Activated B cell treated with CpG ODN at 0.5 μM for 24 hours (primary cell): Measurements from ENCODE around the gene TRAF2. TPM values are rescaled to one million over a fixed set of nuclear protein-coding genes. Genes with fewer than 3 reads are reported as not detected.

Experiments used
- ATAC-seq: fragments of 200-7000 bp; cut with Tn5 transposase; one replicate; pipeline ENCODE4 v1.10.0; 2021; ENCODE audit warnings: low read depth, mild to moderate bottlenecking, moderate library complexity
- CTCF ChIA-PET: fragments of 350-600 bp; sonication (Branson Sonifier 250); formaldehyde crosslinking; loops from one replicate; lab custom pipeline; 2021; ENCODE audit warnings: antibody characterized with exemption; lab: Charles Lee
- POLR2A ChIA-PET: fragments of 350-600 bp; sonication (Branson Sonifier 250); formaldehyde crosslinking; loops from one replicate; lab custom pipeline; 2021; ENCODE audit warnings: antibody characterized with exemption; lab: Charles Lee
- DNase-seq: peaks from one replicate; pipeline ENCODE4 v3.0.0; 2022
- H3K27ac Mint-ChIP-seq: one replicate; pipeline ENCODE4 v1.8.0; 2020; ENCODE audit warnings: mixed read lengths
- H3K27me3 Mint-ChIP-seq: one replicate; pipeline ENCODE4 v1.8.0; 2021; ENCODE audit warnings: mixed read lengths
- H3K36me3 Mint-ChIP-seq: one replicate; pipeline ENCODE4 v1.8.0; 2021; ENCODE audit warnings: low read depth, mixed read lengths
- H3K4me1 Mint-ChIP-seq: one replicate; pipeline ENCODE4 v1.8.0; 2021; ENCODE audit warnings: mixed read lengths
- H3K4me3 Mint-ChIP-seq: one replicate; pipeline ENCODE4 v1.8.0; 2020; ENCODE audit warnings: mild to moderate bottlenecking, mixed read lengths
- H3K9me3 Mint-ChIP-seq: one replicate; pipeline ENCODE4 v1.8.0; 2020; ENCODE audit warnings: mixed read lengths
- CTCF ChIP-seq: fragments of 200-600 bp; IDR thresholded peaks from one replicate; pipeline ENCODE4 v1.8.0; 2022; ENCODE audit warnings: antibody characterized with exemption, mild to moderate bottlenecking
- intact Hi-C: fragments of 100-400 bp; cut with micrococcal nuclease; formaldehyde crosslinking; loops from one replicate; pipeline ENCODE4 v1.15.1; 2024
- total RNA-seq: library from RNA; stranded (reverse); gene quantifications from 2 replicates; pipeline ENCODE4 v1.2.3, GENCODE V29; 2022

Gene TRAF2
- total RNA-seq, 1 donor from 2014 or later = 58.2 TPM

DNA sequence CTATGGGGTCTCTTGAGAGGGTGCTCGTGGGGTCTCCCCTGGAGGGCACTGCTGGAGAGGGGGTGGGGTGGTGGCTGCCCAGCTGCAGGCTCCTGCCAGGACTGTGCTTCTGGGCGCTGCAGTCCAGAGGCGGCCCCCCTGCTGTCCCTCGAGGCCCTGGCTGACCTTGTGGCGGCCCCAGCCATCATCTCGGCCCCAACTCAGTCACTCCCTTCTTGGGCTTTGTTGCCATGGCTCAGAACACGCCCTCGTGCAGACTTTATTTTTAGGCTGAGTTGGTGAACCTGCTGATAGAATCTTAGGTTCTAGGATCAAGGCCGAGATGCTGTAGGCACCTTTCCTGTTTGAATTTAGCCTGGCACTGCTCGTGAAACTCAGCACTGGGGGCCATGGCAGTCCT, 35.4 kb downstream of the TRAF2 start:
- CTCF ChIA-PET = no interaction called here
- Mint-ChIP-seq H3K27ac (no peak overlapping the region), H3K36me3 (peaks cover 71% of the 10 kb centered on the region), H3K27me3 (no peaks in the 10 kb centered on the region), H3K4me1 (no peaks in the 10 kb centered on the region), H3K9me3 (no peaks in the 10 kb centered on the region), H3K4me3 (no peak overlapping the region)
- TF ChIP-seq CTCF = no peak
- DNase-seq (no peak), ATAC-seq (no peak)
- POLR2A ChIA-PET = interaction anchor here (0.6 to 1.2 kb wide), 2 partner anchors 12 to 14 kb away, joined by 3 read pairs; no protein-coding TSS in a partner anchor
- intact Hi-C loops = no loop called here

- no peaks in the 10 kb centered on the region for H3K4me1 Mint-ChIP-seq
- DNase-seq (no peak), ATAC-seq (no peak)
- ChIA-PET CTCF (interaction anchor here (0.6 kb wide), 1 partner anchor 130 kb away, joined by 3 read pairs; no protein-coding TSS in a partner anchor), POLR2A (no interaction called here)
- intact Hi-C loops = no loop called here
- H3K27me3 Mint-ChIP-seq = no peaks in the 10 kb centered on the region
- no peaks in the 10 kb centered on the region for H3K9me3 Mint-ChIP-seq
- no peak overlapping the region for H3K27ac Mint-ChIP-seq
- H3K4me3 Mint-ChIP-seq = no peak overlapping the region
- H3K36me3 Mint-ChIP-seq = peaks cover 69% of the 10 kb centered on the region
- no peak for TF ChIP-seq CTCF
Observed at GRCh38 chr9:136922540-136922939, 36.2 kb downstream of the TRAF2 start.

- Mint-ChIP-seq H3K4me3 (no peak overlapping the region), H3K36me3 (peaks cover 72% of the 10 kb centered on the region), H3K27me3 (no peaks in the 10 kb centered on the region), H3K9me3 (no peaks in the 10 kb centered on the region), H3K27ac (no peak overlapping the region), H3K4me1 (no peaks in the 10 kb centered on the region)
- ChIA-PET CTCF (no interaction called here), POLR2A (no interaction called here)
- DNase-seq (no peak), ATAC-seq (no peak)
- no peak for TF ChIP-seq CTCF
- intact Hi-C loops = no loop called here
Observed at GRCh38 chr9:136923881-136924280, 37.6 kb downstream of the TRAF2 start.

DNA sequence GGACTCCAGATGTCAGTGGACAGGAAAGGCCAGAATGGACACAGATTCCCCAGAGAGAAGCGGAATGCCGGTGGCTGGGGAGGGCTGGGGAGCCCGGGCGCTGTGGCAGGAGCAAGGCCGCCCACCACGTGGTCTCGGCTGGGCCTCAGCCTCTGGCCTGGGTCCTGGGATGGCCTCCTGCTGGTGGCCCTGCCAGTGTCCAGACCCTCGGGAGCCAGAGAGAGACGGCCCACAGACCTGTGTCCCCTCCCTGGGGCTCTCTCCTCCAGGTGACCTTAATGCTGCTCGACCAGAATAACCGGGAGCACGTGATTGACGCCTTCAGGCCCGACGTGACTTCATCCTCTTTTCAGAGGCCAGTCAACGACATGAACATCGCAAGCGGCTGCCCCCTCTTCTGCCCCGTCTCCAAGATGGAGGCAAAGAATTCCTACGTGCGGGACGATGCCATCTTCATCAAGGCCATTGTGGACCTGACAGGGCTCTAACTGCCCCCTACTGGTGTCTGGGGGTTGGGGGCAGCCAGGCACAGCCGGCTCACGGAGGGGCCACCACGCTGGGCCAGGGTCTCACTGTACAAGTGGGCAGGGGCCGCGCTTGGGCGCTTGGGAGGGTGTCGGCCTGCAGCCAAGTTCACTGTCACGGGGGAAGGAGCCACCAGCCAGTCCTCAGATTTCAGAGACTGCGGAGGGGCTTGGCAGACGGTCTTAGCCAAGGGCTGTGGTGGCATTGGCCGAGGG, 39.3 kb downstream of the TRAF2 start:
- Mint-ChIP-seq H3K27me3 (no peaks in the 10 kb centered on the region), H3K9me3 (no peaks in the 10 kb centered on the region), H3K36me3 (peaks cover 63% of the 10 kb centered on the region), H3K4me1 (no peaks in the 10 kb centered on the region), H3K4me3 (no peak overlapping the region), H3K27ac (no peak overlapping the region)
- ATAC-seq (no peak), DNase-seq (no peak)
- TF ChIP-seq CTCF = no peak
- CTCF ChIA-PET = interaction anchor here (1.1 kb wide), 1 partner anchor 83 kb away, joined by 5 read pairs; the partner anchor contains the start of gene AJM1
- POLR2A ChIA-PET = interaction anchor here (0.7 to 1.1 kb wide), 2 partner anchors 23 to 59 kb away, joined by 3 to 4 read pairs; partner anchors contain the start of gene EDF1
- intact Hi-C loops = no loop called here

DNA sequence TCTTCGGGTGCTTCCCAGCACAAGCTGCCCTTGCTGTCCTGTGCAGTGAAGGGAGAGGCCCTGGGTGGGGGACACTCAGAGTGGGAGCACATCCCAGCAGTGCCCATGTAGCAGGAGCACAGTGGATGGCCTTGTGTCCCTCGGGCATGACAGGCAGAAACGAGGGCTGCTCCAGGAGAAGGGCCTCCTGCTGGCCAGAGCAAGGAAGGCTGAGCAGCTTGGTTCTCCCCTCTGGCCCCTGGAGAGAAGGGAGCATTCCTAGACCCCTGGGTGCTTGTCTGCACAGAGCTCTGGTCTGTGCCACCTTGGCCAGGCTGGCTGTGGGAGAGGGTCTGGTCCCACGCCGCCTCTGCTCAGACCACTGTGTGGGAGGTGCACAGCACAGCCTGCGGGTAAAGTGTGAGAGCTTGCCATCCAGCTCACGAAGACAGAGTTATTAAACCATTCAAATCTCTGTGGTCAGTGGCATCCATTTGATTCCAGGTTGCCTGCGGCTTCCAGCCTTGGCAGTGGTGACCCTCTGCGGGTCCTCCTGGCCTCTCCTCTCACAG, 39.9 kb downstream of the TRAF2 start:
- Mint-ChIP-seq H3K4me3 (no peak overlapping the region), H3K36me3 (peaks cover 57% of the 10 kb centered on the region), H3K27me3 (no peaks in the 10 kb centered on the region), H3K4me1 (no peaks in the 10 kb centered on the region), H3K27ac (no peak overlapping the region), H3K9me3 (no peaks in the 10 kb centered on the region)
- TF ChIP-seq CTCF = no peak
- intact Hi-C loops = no loop called here
- DNase-seq = no peak
- ATAC-seq = no peak
- ChIA-PET CTCF (interaction anchor here (1.1 kb wide), 1 partner anchor 84 kb away, joined by 5 read pairs; the partner anchor contains the start of gene AJM1), POLR2A (interaction anchor here (0.7 kb wide), 2 partner anchors 9 to 60 kb away, joined by 3 read pairs; partner anchors contain the start of gene EDF1)
